ENCODE results near the gene LPP.

Gene LPP

GRCh38 chr3:188206787-188207186 is 52.8 kb downstream of the LPP start:
- no peak overlapping the region for H3K4me3 ChIP-seq (ENCODE audit: low read depth, low read length)
- no peaks in the 10 kb centered on the region for H3K27me3 ChIP-seq
- no peaks in the 10 kb centered on the region for H3K36me3 ChIP-seq
- TF ChIP-seq CTCF (IDR thresholded peaks at IDR 0.05; ENCODE audit: low read depth, low read length), result no peak
- H3K4me1 ChIP-seq, result no peaks in the 10 kb centered on the region
- H3K9me3 ChIP-seq, result no peaks in the 10 kb centered on the region
- no peak for DNase-seq

- no peak for DNase-seq
- no peaks in the 10 kb centered on the region for H3K4me1 ChIP-seq
- no peak for TF ChIP-seq CTCF (IDR thresholded peaks at IDR 0.05; ENCODE audit: low read depth, low read length)
- H3K27me3 ChIP-seq, result no peaks in the 10 kb centered on the region
- no peaks in the 10 kb centered on the region for H3K9me3 ChIP-seq
- H3K36me3 ChIP-seq, result no peaks in the 10 kb centered on the region
- H3K4me3 ChIP-seq (ENCODE audit: low read depth, low read length), result no peak overlapping the region
Observed at GRCh38 chr3:188207941-188208515, 54.1 kb downstream of the LPP start.

- Histone ChIP-seq H3K9me3 (no peaks in the 10 kb centered on the region), H3K4me3 (ENCODE audit: low read depth, low read length) (no peak overlapping the region), H3K4me1 (no peaks in the 10 kb centered on the region), H3K27me3 (no peaks in the 10 kb centered on the region), H3K36me3 (no peaks in the 10 kb centered on the region)
- no peak for TF ChIP-seq CTCF (IDR thresholded peaks at IDR 0.05; ENCODE audit: low read depth, low read length)
- no peak for DNase-seq
Observed at GRCh38 chr3:188208516-188208981, 54.6 kb downstream of the LPP start.

GRCh38 chr3:188209034-188209433 is 55.1 kb downstream of the LPP start:
- Histone ChIP-seq H3K27me3 (no peaks in the 10 kb centered on the region), H3K4me3 (ENCODE audit: low read depth, low read length) (no peak overlapping the region), H3K4me1 (no peaks in the 10 kb centered on the region), H3K9me3 (no peaks in the 10 kb centered on the region), H3K36me3 (no peaks in the 10 kb centered on the region)
- no peak for DNase-seq
- TF ChIP-seq CTCF (IDR thresholded peaks at IDR 0.05; ENCODE audit: low read depth, low read length), result no peak

- no peak for TF ChIP-seq CTCF (IDR thresholded peaks at IDR 0.05; ENCODE audit: low read depth, low read length)
- H3K4me1 ChIP-seq, result no peaks in the 10 kb centered on the region
Observed at GRCh38 chr3:188209740-188210139, 55.8 kb downstream of the LPP start.

GRCh38 chr3:188211476-188211875 is 57.5 kb downstream of the LPP start:
- Histone ChIP-seq H3K4me3 (ENCODE audit: low read depth, low read length) (no peak overlapping the region), H3K27me3 (no peaks in the 10 kb centered on the region), H3K4me1 (no peaks in the 10 kb centered on the region; the same call in 1 of the 2 replicates), H3K9me3 (no peaks in the 10 kb centered on the region), H3K36me3 (no peaks in the 10 kb centered on the region)
- DNase-seq, result no peak
- TF ChIP-seq CTCF (IDR thresholded peaks at IDR 0.05; ENCODE audit: low read depth, low read length), result no peak

More at GRCh38 chr3:188209740-188210139, 55.8 kb downstream of the LPP start:
- no peak for DNase-seq
- no peaks in the 10 kb centered on the region for H3K27me3 ChIP-seq
- H3K36me3 ChIP-seq, result no peaks in the 10 kb centered on the region
- H3K4me3 ChIP-seq (ENCODE audit: low read depth, low read length), result no peak overlapping the region
- H3K9me3 ChIP-seq, result no peaks in the 10 kb centered on the region

All from BE2C (cell line).